Mucosa of gallbladder (tissue), 1 donor: Measurements from ENCODE around the gene HIPK2. TPM values are rescaled to one million over a fixed set of nuclear protein-coding genes. Genes with fewer than 3 reads are reported as not detected.

ENCODE experiments used
- DNase-seq: peaks from one replicate; pipeline ENCODE4 v3.0.0-alpha.2; 2020; ENCODE audit warnings: low spot score
- total RNA-seq: library from RNA; stranded (reverse); gene quantifications from one replicate; pipeline ENCODE4 v1.2.1, GENCODE V29; 2021
- donor health status: DM: no; HTN: no; CAD: no.

HIPK2 gene
- total RNA-seq, 1 donor from 2014 or later: 49.0 TPM

- no peak for DNase-seq
These were observed 6.0 kb upstream of the HIPK2 start for GRCh38 chr7:139783647-139784385.

GRCh38 chr7:139782932-139783331, 5.1 kb upstream of the HIPK2 start:
- no peak for DNase-seq

- DNase-seq: no peak
These were observed 486 bp downstream of the HIPK2 start for GRCh38 chr7:139777133-139777891.

GRCh38 chr7:139776486-139777132, 1.2 kb downstream of the HIPK2 start:
- DNase-seq: no peak

GRCh38 chr7:139775829-139776266, 1.9 kb downstream of the HIPK2 start:
- peak; percentile 71 for DNase-seq

- no peak for DNase-seq
These were observed 3.4 kb downstream of the HIPK2 start for GRCh38 chr7:139774376-139774775.

- no peak for DNase-seq
These were observed 4.4 kb downstream of the HIPK2 start for GRCh38 chr7:139773371-139773770.

- no peak for DNase-seq
These were observed 4.9 kb downstream of the HIPK2 start for GRCh38 chr7:139772873-139773272.

- DNase-seq: no peak
These were observed 5.7 kb downstream of the HIPK2 start for GRCh38 chr7:139772115-139772514.

GRCh38 chr7:139771001-139771956, 6.5 kb downstream of the HIPK2 start:
- DNase-seq: no peak

- no peak for DNase-seq
These were observed 8.0 kb downstream of the HIPK2 start for GRCh38 chr7:139769761-139770160.

GRCh38 chr7:139769066-139769465, 8.7 kb downstream of the HIPK2 start:
- DNase-seq: no peak

GRCh38 chr7:139768249-139768824, 9.5 kb downstream of the HIPK2 start:
- no peak for DNase-seq

- no peak for DNase-seq
These were observed 10.2 kb downstream of the HIPK2 start for GRCh38 chr7:139767561-139767982.

GRCh38 chr7:139765143-139765542, 12.7 kb downstream of the HIPK2 start:
- DNase-seq: no peak

- no peak for DNase-seq
These were observed 14.5 kb downstream of the HIPK2 start for GRCh38 chr7:139763330-139763729.

- DNase-seq: no peak
These were observed 14.9 kb downstream of the HIPK2 start for GRCh38 chr7:139762886-139763285.

GRCh38 chr7:139758388-139758787, 19.4 kb downstream of the HIPK2 start:
- DNase-seq: no peak

GRCh38 chr7:139757968-139758367, 19.8 kb downstream of the HIPK2 start:
- DNase-seq: no peak

GRCh38 chr7:139753693-139754111, 24.1 kb downstream of the HIPK2 start:
- no peak for DNase-seq

- DNase-seq: no peak
These were observed 24.6 kb downstream of the HIPK2 start for GRCh38 chr7:139753081-139753692.
